Testis (tissue), 3 donors: ENCODE data around the gene VPS18. TPM values are rescaled to one million over a fixed set of nuclear protein-coding genes. Genes with fewer than 3 reads are reported as not detected.
A peak's percentile ranks its signal among the peaks of the same experiment; 100 is the strongest.

Experiments used
- DNase-seq: peaks from one replicate; pipeline ENCODE4 v3.0.0-alpha.2; 2019
- H3K27ac ChIP-seq, 2 donors: fragments of 200-600 bp; sonication (generic); one replicate each; pipeline ENCODE4 v1.5.1; 2019
- H3K27me3 ChIP-seq: fragments of 200-600 bp; sonication (generic); one replicate; pipeline ENCODE4 v1.5.1; 2019
- H3K36me3 ChIP-seq: fragments of 200-600 bp; sonication (generic); one replicate; pipeline ENCODE4 v1.5.1; 2017; ENCODE audit warnings: low read depth; ENCODE audit errors: missing control alignments
- H3K4me1 ChIP-seq: fragments of 200-600 bp; sonication (generic); one replicate; pipeline ENCODE4 v1.5.1; 2019
- H3K4me3 ChIP-seq, 2 donors: fragments of 200-600 bp; sonication (generic); one replicate each; pipeline ENCODE4 v1.5.1; 2017 to 2019
- H3K9me3 ChIP-seq: fragments of 200-600 bp; sonication (generic); one replicate; pipeline ENCODE4 v1.5.1; 2017
- POLR2A ChIP-seq: fragments of 450-650 bp; IDR thresholded peaks from one replicate; pipeline ENCODE4 v1.6.1; 2017; ENCODE audit warnings: antibody characterized with exemption, mild to moderate bottlenecking, moderate library complexity
- WGBS, 2 donors: methylation state at CpG; one replicate each; pipeline ENCODE4 v1.1.5; 2018; 5-methylcytosine and 5-hydroxymethylcytosine counted together
- intact Hi-C: fragments of 100-400 bp; cut with DNase I; formaldehyde crosslinking; loops from one replicate; pipeline ENCODE4 v1.15.1; 2023; ENCODE audit warnings: low total_unique reads
- polyA plus RNA-seq: library from polyadenylated mRNA; stranded (reverse); fragments of 350-450 nt; fragmentation: Illumina TruSeq; extraction: RNeasy Lipid Tissue Mini Kit (QIAGEN cat#74804); gene quantifications from one replicate; pipeline ENCODE4 v1.2.3, GENCODE V29; 2014; ENCODE audit warnings: low read depth, low replicate concordance; ENCODE audit not compliant: insufficient read depth
- total RNA-seq, 2 donors: library from RNA; depleted of rRNA; stranded (reverse); fragments of >200 nt; gene quantifications; one replicate each; pipeline ENCODE4 v1.2.3, GENCODE V29; 2016
- TF ChIP-seq, protein P1 (sequence below), 3 experiments: fragments of 450-650 bp in 2 of 3; fragments of 200-600 bp in 1 of 3; sonication (generic) in 1 of 3; IDR thresholded peaks; one replicate each; pipeline ENCODE4 v1.5.1; 2016 to 2019; ENCODE audit warnings: antibody characterized with exemption in 3 of 3, mild to moderate bottlenecking in 2 of 3, moderate library complexity in 1 of 3

Gene VPS18
- total and polyA plus RNA-seq, 3 donors from 2014 or later = 16.3 to 33.4 (median 25.5) TPM

DNA sequence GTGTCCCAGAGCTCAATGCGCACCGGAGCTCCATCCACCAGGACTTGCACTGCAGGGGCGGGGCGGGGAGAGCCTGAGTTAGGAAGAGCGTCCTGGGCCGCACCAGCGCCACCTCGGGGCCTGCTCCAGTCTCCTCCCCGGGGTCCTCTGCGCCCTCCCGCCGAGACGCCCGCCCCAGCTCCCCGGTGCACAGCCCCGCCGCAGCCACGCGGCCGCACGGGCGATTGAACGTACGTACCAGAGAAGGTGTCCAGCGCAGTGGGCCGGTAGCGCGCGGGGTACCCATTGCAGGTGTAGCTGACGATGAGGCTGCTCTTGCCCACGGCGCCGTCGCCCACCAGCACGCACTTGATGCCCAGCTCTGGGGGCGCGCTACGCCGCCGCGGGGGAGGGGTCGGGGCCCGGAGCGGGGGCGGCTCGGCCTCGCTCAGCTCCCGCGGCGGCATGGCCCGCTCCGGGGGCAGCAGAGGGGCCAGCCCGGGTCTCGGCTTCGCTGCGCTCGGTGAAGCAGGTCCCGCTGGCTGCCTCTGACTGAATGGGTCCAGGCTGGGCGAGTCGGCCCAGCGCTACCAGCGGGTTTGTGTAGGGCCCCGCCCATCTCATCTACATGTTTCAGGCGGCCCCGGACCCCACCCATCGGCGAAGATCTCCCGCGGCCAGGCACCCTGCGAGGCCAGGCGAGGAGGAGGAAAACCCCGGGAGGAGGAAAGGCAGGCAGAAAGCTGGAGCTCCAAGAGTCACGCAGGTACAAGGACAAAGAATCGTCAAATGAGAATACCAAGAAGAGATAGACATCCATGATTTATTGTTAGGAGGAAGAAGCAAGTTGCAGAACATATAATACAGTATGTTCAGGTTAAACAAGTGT, 20.3 kb upstream of the VPS18 start, which contains the start of gene RHOV:
TSS of gene RHOV (minus strand) at position 541 of the 868 bp plus-strand sequence. CDS start at position 446, 95 bp downstream.
- intact Hi-C loops = no loop called here
- Histone ChIP-seq H3K4me3 (peak within 1 kb of the TSS; percentile 51 to 55), H3K4me1 (no peaks in the 10 kb centered on the region), H3K36me3 (no peaks in the 10 kb centered on the region), H3K9me3 (no peaks in the 10 kb centered on the region), H3K27ac (no peak within 1 kb of the TSS), H3K27me3 (no peaks in the 10 kb centered on the region)
- 1% methylated on average over 27 to 54 of the region's 74 CpGs for WGBS, 2 donors
- peak; percentile 68 for DNase-seq
- TF ChIP-seq, protein P1, sequence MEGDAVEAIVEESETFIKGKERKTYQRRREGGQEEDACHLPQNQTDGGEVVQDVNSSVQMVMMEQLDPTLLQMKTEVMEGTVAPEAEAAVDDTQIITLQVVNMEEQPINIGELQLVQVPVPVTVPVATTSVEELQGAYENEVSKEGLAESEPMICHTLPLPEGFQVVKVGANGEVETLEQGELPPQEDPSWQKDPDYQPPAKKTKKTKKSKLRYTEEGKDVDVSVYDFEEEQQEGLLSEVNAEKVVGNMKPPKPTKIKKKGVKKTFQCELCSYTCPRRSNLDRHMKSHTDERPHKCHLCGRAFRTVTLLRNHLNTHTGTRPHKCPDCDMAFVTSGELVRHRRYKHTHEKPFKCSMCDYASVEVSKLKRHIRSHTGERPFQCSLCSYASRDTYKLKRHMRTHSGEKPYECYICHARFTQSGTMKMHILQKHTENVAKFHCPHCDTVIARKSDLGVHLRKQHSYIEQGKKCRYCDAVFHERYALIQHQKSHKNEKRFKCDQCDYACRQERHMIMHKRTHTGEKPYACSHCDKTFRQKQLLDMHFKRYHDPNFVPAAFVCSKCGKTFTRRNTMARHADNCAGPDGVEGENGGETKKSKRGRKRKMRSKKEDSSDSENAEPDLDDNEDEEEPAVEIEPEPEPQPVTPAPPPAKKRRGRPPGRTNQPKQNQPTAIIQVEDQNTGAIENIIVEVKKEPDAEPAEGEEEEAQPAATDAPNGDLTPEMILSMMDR (IDR thresholded peaks at IDR 0.05) = no peak
- TF ChIP-seq POLR2A = no peak

DNA sequence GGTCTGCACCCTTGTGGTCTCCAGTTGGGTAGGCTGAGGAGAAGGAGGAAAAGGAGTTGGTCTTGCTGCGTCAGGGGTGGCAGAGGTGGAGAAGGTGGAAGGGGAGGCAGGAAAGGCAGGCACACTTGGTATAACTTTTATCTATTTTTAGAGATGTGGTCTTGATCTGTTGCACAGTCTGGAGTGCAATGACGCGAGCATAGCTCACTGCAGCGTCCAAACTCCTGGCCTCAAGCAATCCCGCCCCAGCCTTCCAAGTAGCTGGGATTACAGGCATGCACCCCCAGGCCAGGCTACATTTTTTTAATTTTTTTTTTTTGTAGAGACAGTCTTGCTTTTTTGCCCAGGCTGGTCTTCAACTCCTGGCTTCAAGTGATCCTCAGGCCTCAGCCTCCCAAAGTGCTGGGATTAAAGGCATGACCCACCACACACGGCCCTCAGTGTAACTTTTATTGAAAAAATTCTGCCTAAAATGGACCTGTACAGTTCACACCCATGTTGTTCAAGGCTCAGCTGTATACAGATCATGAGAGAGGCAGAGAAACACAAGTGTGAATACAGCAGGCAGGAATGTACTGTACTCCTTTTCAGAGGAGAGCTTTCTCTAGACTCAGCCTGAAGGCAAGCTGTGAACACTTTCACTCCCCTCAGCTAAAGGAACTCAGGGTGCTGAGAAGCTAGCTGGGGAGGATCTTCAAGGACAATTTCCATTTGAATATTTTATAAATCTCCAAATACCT, 18.1 kb upstream of the VPS18 start:
- Histone ChIP-seq H3K27ac (no peak overlapping the region), H3K4me1 (no peaks in the 10 kb centered on the region), H3K27me3 (no peaks in the 10 kb centered on the region), H3K4me3 (no peak overlapping the region), H3K9me3 (no peaks in the 10 kb centered on the region), H3K36me3 (no peaks in the 10 kb centered on the region)
- WGBS, 2 donors = 94% methylated on average over 6 of the region's 6 CpGs
- intact Hi-C loops = no loop called here
- no peak for DNase-seq
- TF ChIP-seq, protein P1 (IDR thresholded peaks at IDR 0.05) = no peak
- no peak for TF ChIP-seq POLR2A

DNA sequence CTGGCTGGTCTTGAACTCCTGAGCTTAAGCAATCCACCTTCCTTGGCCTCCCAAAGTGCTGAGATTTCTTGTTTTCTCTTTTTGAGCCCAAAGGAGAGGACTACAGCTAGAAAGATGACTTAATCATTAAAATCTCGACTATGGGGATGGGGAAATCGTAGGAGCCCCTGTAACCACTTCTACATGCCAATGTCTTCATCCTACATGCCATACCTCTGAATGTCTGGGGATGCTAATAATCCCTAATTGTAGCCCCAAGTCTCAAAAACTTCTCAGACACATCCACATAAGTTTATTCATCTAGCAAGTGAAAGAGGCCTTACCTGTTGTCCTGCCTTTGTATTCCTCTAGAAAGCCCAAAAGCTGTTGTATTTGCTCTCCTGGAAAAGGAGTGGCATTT, 16.6 kb upstream of the VPS18 start:
- intact Hi-C loops = no loop called here

DNA sequence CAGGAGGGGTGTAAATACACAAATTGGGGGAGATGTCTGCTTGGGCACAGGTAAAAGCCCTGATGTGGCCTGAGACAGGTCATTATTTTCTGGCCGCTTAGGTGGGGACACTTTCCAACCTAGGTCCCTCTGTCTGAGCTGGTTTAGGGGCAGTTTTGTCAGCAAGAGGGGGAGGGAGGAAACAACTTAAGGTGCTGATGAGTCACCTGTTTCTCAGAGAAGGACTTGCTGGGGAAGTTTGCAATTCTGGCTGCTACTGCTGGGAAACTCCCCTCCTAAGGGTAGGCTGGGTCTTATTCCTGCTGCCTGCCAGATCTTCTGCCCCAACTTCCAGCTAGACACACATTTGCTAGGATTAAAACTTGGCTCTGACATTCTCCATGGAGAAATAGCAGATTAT, 15.5 kb upstream of the VPS18 start:
- intact Hi-C loops = no loop called here
- no peak overlapping the region for H3K4me3 ChIP-seq
- no peaks in the 10 kb centered on the region for H3K27me3 ChIP-seq
- H3K9me3 ChIP-seq = no peaks in the 10 kb centered on the region
- DNase-seq = no peak
- H3K36me3 ChIP-seq = no peaks in the 10 kb centered on the region
- no peak overlapping the region for H3K27ac ChIP-seq
- TF ChIP-seq, protein P1 (IDR thresholded peaks at IDR 0.05) = no peak
- no peak for TF ChIP-seq POLR2A
- no peaks in the 10 kb centered on the region for H3K4me1 ChIP-seq
- WGBS, 2 donors = 88 to 89% methylated on average over 1 of the region's 1 CpG

More for the DNA sequence above, 16.6 kb upstream of the VPS18 start:
- 58 to 74% methylated on average over 2 of the region's 2 CpGs for WGBS, 2 donors
- no peak for DNase-seq
- Histone ChIP-seq H3K4me3 (no peak overlapping the region), H3K27ac (no peak overlapping the region), H3K36me3 (no peaks in the 10 kb centered on the region), H3K4me1 (no peaks in the 10 kb centered on the region), H3K9me3 (no peaks in the 10 kb centered on the region), H3K27me3 (no peaks in the 10 kb centered on the region)
- TF ChIP-seq, protein P1 (IDR thresholded peaks at IDR 0.05) = no peak
- TF ChIP-seq POLR2A = no peak
